GM19455 (cell line): ENCODE results near the gene GNAS.
"Not testable (repeated sequence)": the region's sequence is repeated elsewhere in the genome, so short reads cannot be mapped to it uniquely, and the experiment has no call there.

Source experiments
- ATAC-seq: cut with Tn5 transposase; IDR thresholded peaks from one replicate; pipeline ENCODE4 v1.9.1; 2021; ENCODE audit not compliant: unreplicated experiment

The GNAS gene

DNA sequence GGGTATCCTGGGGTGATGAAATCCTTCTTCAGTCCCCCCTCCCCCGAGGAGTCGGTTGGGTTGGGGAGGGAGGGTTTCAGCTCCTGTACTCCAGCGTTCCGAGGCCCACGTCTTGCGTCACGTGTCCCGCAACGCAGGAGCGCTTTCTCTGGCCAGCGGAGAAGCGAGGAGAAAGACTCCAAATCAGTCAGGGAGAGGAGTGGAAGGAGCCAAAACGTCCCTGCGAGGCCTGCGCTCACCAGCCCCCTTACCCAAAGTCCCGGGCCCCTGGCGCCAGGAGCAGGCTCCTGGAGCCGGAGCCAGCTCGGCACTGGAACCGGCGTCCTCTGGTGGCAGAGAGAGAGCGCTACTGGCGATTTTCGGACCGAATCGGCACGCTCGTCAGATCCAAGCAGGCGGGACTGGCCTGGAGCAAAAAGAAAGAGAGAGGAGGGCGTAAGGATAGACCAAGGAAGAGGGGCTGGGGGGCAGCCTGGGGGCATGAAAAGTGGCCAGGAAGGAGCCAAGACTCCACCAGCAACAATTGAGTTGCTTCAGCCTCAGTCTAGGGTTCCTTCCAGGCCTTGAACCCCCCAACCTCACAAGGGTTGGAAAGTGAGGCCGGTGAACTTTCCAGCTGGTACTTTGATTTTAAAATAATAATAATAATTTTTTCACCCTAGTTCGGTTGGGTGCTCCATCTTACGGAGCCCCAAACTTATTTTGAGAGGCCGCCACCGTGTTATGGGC is at the start of gene GNAS:
GNAS (plus strand) TSS at position 174 of the 729 bp plus-strand sequence.
- no peak for ATAC-seq

DNA sequence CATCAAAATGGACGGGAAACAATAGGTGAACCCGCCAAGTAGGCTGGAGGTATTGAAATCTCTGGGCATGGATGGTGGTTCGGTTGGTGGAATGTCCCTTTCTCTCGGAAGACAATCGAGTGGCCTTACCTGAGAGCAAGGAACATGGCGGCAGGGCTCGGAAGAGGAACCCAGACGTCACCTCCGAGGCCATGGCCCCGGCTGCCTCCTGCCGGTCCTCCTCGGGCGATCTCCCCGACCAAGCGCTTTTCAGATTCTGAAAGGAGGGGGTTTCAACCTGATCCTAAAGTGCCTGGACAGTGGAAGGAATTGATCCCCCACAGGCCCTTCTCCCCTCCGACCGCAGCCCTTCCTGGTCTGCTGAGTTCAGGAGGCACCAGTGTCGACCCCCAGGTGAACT is 49.0 kb upstream of the GNAS start:
- no peak for ATAC-seq

DNA sequence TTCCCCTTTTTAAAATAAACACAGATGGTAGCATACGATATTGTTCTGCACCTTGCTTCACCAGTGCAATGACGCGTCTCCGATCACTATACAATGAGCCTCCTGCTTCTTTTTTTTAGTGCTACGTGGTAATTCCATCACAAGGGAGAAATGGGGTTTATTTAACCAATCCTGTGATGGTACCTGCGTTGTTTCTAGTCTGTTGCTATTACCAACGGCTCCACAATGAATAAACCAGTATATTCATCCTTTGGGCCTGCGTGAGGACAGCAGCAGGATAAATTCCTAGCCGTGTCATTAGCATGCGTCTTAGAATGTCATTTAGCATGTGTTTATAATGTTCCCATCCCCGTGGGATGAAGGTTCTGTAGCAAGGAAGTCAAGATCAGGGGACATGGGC is 44.7 kb upstream of the GNAS start:
- no peak for ATAC-seq

GRCh38 chr20:58808271-58809046 is 44.1 kb upstream of the GNAS start:
- ATAC-seq: no peak

DNA sequence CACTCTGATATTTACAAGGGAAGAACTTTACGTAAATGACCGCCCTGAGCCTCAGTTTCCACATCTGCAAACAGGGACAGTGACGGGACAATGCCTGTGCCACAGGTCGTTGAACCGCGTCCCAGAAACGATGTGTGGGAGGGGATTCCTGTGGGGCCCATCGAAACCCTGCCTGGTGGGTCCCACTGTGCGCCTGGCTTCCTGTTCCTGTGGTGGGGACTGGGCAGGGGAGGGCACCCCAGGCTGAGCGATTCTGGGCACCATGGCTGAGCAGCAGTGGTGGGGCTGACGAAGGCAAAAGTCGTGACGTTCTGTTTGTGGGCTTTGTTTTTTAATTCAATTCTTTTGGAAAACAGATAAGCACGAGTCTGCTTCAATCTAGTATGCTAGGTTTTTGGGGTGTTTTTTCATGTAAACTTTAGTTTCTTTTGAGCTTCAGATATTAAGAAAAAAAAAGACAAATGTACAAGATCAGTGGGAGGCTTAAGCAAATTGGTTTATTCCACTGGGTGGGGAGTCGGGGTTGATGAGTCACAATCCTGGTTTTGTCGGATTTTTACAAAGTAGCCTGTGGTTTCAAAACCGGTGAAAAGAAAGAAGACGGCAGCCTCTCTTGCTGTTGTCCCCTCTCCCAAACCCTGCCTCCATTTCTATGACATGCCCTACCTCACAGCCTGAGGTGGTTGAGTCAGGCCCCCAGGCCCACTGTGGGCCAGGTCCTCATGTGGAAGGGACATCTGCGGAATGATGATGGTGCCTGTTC is 42.2 kb upstream of the GNAS start:
- ATAC-seq: no peak

- ATAC-seq: no peak
These were observed 41.7 kb upstream of the GNAS start for GRCh38 chr20:58810879-58811250.

DNA sequence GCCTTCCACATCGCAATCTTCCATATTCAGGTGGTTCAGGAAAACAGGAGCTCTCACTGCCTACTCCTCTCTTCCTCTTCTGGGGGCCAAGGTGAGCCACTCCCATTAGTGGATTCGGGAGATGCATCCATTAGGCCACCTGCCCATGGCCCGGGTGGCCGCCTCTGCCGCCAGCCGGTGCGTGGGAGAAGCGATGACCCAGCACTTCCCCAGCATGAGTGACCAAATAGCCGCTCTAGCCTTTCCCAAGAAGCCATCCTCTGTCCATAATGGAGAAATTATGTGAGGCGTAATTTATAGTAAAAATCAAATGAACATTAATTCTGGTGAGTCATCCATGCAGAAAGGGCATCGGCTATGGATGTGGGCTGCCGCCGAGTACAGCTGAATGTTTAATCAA is 41.2 kb upstream of the GNAS start:
- ATAC-seq: no peak

DNA sequence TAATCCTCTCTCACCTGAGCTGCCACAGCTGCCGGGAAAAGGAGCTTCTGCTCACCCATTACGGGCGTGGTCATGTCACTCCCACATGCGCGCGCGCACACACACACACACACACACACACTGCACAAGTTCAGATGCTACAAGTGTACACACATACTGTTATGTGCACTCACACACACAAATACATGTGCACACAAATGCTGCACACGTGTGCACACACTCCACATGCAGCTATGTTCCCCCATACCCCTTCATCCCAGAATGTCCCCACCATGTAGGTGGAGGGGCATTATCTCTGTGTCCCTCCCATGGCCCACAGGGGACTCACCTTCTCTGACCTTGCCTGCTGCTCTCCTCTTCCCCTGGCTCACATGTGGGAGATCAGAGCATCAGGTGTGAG is 39.1 kb upstream of the GNAS start:
- ATAC-seq: no peak

DNA sequence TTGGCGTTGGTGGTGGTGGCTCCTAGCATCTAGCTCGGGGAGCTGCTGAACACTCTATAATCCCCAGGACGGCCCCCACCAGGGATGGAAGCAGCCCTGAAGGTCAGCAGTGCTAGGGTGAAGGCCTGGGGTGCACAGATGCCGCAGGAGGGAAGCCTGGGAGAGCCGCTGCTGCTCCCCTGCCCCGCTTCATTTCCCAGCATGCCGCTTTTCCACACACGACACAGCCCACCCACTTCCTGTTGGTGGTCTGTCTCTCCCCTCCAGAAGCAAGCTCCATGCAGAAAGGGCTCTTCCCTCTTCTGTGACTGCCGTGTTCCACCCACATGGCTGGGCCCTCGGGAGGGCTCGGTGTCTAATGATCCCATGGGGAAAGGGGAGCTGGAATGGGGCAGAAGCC is 37.1 kb upstream of the GNAS start:
- ATAC-seq: no peak

- no peak for ATAC-seq
These were observed 36.5 kb upstream of the GNAS start for GRCh38 chr20:58816051-58816450.

GRCh38 chr20:58816957-58817651 is 35.4 kb upstream of the GNAS start:
- no peak for ATAC-seq

DNA sequence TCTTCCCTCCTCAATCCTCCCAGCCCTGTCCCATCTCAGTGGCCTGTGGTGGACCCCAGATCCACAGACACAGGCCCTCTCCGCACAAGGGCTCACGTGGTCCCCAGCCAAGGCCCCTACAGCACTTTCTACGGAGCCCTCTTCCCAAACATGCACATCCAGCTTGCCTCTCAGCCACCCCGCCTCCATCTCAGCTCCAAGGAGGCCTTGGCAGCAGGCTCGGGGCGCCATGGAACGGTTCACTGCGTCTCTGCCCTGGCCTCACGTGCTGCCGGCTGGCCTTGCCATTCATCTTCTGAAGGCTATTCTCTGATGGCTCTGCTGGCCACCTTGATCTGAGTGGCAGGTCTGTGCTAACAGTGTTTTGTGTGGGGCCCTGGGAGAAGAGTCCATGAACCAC is 34.8 kb upstream of the GNAS start:
- no peak for ATAC-seq

GRCh38 chr20:58818586-58819285 is 33.8 kb upstream of the GNAS start:
- no peak for ATAC-seq

DNA sequence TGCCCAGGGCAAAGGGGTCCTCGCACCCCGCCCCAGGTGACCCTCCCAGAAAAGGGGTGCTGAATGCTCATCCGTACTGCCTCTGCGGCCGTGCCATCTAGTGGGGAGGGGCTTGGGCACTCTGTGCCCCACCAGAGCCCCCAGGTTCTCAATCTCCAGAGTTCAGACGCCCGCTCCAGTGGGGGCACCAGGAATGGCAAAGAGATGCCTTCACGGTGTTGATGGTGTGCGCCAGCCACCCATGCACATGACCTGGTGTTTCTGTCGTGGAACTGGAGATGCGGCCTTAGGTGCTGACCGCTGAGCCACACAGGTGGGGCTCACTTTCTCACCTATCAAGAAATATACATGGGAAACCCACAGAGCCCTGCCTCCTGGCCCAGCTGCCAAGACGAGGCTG is 32.6 kb upstream of the GNAS start:
- ATAC-seq: no peak

- ATAC-seq: not testable (repeated sequence)
These were observed 32.0 kb upstream of the GNAS start for GRCh38 chr20:58820515-58820914.

DNA sequence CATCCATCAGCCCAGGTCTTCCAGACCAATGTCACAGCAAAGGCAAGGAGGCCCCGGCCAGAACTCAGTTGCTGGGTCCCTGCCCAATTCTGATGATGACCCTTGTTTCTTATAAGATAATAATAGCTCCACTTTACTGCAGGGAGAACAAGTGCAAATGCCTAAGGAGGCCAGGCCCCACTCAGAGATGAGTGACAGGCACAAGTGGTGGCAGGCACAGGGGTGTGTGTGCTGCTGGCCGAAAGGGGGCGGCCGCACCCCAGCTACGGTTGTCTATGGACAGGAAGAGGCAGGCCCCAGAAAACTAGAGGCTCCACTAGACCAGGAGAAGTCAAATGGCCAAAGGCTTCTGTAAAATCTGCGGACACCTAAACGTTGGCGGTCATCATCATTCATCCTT is 30.4 kb upstream of the GNAS start:
- ATAC-seq: no peak

DNA sequence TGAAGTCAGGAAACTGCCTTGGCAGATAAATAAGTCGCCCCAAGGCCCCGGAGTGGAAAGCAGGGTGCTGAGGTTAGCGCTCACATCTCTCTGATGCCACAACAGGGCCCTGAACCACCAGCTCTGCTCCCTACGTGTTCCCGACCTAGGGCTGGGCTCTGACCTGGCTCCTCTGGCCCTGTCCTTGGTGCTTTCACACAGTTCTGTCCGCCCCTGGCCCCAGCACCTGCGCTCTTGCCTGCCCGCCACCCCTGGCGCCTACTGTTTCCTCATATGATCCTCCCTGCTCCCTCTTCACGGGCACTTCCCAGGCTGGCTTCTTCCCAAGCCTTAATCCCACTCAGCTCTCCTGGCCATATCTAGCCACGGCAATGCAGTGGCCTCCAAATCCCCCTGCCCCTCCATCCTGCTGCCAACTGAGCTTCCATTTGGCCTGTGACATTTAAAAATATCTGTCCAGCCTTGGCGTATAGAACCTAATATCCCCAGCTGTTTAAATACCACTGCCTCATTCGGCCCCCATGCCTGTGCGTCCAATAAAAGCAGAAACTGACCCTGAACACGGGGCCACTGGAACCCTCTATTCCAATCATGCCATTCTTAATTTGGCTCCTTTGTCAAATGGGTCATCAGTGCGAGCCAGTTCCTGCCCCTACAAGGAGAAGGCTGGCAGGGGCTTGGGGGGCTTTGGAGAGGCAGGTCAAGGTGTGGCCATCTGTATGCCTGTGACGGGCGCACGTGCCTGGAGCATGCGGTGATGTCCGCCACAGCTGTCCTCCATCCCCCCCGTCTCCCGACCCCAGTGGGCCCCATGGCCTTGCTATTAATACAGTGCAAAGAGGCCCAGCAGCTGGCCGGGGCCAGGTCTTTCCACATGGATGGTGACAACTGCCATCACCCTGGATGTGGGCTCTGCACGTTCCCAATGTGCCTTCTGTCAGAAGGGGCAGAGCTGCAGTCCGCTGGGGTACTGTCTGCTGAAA is 29.5 kb upstream of the GNAS start:
- no peak for ATAC-seq

- ATAC-seq: no peak
These were observed 27.7 kb upstream of the GNAS start for GRCh38 chr20:58824843-58825242.

DNA sequence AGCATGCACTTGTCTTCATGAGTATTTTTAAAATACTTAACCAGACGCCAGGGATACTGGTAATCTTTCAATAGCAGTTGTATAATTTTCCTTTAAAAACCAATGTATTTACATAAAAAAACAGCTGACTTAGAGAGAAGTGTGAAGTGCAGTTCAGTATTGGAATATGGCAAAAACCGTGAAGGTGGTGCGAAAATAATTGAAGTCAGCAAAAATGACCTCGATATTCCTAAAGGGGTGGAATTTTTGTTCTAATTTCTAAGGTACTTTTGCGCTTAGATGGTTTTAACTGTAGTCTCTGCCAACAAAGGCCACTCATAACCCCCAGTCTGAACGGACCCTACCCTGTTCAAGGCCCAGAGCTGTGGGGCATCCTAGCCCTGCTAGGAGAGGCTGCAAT is 27.1 kb upstream of the GNAS start:
- no peak for ATAC-seq

GRCh38 chr20:58826271-58826670 is 26.2 kb upstream of the GNAS start:
- no peak for ATAC-seq
